ENCODE measurements around the gene MSRB2.

MSRB2 gene

GRCh38 chr10:23081221-23081750, 14.1 kb upstream of the MSRB2 start:
- in situ Hi-C loops (cut with MboI; ENCODE audit: low pct_unique_long_range_greater_than_20kb, low sequenced_read_pairs, unreplicated experiment), result no loop called here
- TF ChIP-seq CTCF (IDR thresholded peaks at IDR 0.05; ENCODE audit: extremely low read depth, insufficient read depth, missing control alignments), result no peak
- no peak for DNase-seq (ENCODE audit: low spot score)

- TF ChIP-seq CTCF (IDR thresholded peaks at IDR 0.05; ENCODE audit: extremely low read depth, insufficient read depth, missing control alignments), result peak; percentile 14
- in situ Hi-C loops (cut with MboI; ENCODE audit: low pct_unique_long_range_greater_than_20kb, low sequenced_read_pairs, unreplicated experiment), result no loop called here
- no peak for DNase-seq (ENCODE audit: low spot score)
Observed at GRCh38 chr10:23081891-23082290, 13.5 kb upstream of the MSRB2 start.

- in situ Hi-C loops (cut with MboI; ENCODE audit: low pct_unique_long_range_greater_than_20kb, low sequenced_read_pairs, unreplicated experiment), result no loop called here
- TF ChIP-seq CTCF (IDR thresholded peaks at IDR 0.05; ENCODE audit: extremely low read depth, insufficient read depth, missing control alignments), result no peak
- DNase-seq (ENCODE audit: low spot score), result no peak
Observed at GRCh38 chr10:23088609-23089008, 6.8 kb upstream of the MSRB2 start.

GRCh38 chr10:23094786-23095403, 484 bp upstream of the MSRB2 start:
- TF ChIP-seq CTCF (IDR thresholded peaks at IDR 0.05; ENCODE audit: extremely low read depth, insufficient read depth, missing control alignments), result no peak
- in situ Hi-C loops (cut with MboI; ENCODE audit: low pct_unique_long_range_greater_than_20kb, low sequenced_read_pairs, unreplicated experiment), result no loop called here
- no peak for DNase-seq (ENCODE audit: low spot score)

GRCh38 chr10:23095966-23096801, 805 bp downstream of the MSRB2 start:
- no peak for TF ChIP-seq CTCF (IDR thresholded peaks at IDR 0.05; ENCODE audit: extremely low read depth, insufficient read depth, missing control alignments)
- peak; percentile 55 for DNase-seq (ENCODE audit: low spot score)
- in situ Hi-C loops (cut with MboI; ENCODE audit: low pct_unique_long_range_greater_than_20kb, low sequenced_read_pairs, unreplicated experiment), result no loop called here

GRCh38 chr10:23096802-23097549, 1.6 kb downstream of the MSRB2 start:
- in situ Hi-C loops (cut with MboI; ENCODE audit: low pct_unique_long_range_greater_than_20kb, low sequenced_read_pairs, unreplicated experiment), result no loop called here
- TF ChIP-seq CTCF (IDR thresholded peaks at IDR 0.05; ENCODE audit: extremely low read depth, insufficient read depth, missing control alignments), result no peak
- no peak for DNase-seq (ENCODE audit: low spot score)

Measured in GM13977 (cell line).